Fibroblast of gingiva (primary cell): ENCODE measurements around the gene SURF1.
"Not testable (repeated sequence)": the region's sequence is repeated elsewhere in the genome, so short reads cannot be mapped to it uniquely, and the experiment has no call there.

Experiments
- DNase-seq: peaks from one replicate; pipeline ENCODE4 v3.0.0-alpha.2; 2011; ENCODE audit warnings: low read depth

Gene SURF1

DNA sequence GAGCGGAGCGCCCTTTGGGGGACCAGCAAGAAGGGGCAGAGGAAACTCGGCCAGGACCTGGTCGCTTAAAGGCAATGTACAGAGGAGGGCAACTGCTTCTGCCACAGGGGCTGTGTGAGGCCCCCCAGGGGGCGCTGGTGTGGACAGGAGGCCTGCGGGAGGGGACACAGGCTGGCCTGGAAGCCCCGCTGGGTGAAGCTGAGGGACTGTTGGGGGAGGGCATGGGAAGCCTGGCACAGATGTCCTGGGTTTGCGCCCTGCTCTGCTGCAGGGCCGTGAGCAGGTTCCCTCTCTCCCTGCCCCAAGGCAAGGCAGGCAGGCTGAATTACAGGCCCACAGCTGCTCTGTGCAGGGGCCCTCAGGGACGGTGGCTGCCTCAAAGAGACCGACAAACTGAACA is 13.7 kb downstream of the SURF1 start:
- no peak for DNase-seq

DNA sequence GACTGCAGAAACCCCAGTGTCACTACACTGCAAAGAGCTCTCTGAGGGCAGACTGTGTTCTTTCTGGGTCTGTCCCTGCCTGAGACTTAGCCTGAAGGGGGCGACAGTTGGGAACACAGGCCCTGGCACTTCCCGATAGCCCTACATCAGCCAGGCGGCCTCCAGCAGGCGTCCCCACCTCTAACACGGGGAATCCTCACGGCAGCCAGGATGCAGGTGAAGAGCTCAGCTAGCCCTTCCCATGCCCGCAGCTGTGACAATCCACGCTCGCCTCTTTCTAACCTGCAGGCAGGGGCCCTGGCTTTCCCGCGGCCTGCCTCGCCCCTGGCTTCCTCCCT is 14.2 kb downstream of the SURF1 start:
- DNase-seq, result no peak

DNA sequence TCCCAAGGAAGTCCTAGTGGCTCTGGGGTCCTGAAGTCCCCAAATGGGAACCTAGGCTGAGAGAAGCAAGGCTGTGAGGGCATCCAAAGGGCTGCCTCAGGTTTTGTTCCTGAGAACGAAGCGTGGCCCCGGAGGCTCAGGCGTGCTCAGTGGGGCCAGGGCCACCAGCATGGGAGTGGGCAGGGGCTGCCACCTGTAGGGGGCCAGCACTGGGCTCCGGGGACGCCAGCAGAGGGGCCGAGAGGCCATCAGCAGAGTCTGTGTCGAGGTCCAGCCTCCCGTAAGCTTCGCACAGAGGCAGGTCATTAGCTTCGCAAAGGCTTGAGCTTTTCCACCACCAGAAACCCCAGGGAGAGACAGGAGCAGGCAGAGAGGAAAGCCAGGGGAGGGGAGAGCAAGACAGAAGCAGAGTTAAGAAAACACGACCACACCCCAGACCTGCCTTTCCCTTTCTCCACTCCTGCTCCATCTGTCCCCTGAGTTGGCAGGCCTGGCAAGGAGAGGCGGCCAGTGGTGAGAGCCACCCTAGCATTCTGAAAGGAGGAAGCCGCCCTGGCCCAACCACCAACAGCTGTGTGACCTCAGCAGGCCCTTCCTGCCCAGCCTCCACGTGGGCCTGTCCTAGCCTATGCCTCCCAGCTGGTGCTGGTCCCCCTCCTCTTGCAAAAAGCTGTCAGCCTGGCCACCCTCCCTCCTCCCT is 14.8 kb downstream of the SURF1 start:
- DNase-seq, result no peak

DNA sequence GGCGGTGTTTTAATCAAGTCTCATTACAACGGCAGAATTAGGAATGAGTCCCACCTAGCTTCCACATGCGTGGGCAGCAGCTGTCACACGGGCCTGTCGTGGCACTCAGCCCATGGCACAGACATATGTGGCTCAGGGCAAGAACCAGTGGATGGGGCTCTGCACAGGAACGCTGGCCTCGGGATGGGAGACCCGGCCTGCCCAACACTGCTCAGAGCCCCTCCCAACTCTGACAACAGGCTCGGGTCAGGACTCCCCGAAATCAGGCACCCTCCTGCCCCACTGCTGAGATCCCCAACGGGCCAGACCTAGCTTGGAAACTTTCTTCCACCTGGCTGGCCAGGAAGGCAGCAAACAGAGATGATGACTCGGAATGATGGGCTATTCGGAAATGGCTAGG is 15.4 kb downstream of the SURF1 start:
- no peak for DNase-seq

DNA sequence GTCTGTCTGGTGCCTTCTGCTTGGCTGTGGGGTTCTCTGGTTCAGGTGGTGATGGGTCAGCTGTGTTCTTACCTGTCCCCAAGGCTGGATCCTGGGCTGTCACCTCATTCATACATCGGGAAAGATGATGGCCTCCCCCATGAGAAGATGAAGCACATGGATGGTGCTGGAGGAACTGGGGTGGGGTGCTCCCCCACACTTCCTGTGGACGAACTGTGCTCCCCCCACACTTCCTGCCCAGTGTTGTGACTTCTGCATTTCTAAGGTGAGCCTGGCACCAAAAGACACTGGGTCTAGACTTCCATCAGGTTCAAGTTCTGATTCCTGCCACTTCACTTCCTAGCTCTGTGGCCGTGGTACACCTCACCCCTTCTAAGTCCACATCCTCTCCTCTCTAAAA is 16.0 kb downstream of the SURF1 start:
- no peak for DNase-seq

DNA sequence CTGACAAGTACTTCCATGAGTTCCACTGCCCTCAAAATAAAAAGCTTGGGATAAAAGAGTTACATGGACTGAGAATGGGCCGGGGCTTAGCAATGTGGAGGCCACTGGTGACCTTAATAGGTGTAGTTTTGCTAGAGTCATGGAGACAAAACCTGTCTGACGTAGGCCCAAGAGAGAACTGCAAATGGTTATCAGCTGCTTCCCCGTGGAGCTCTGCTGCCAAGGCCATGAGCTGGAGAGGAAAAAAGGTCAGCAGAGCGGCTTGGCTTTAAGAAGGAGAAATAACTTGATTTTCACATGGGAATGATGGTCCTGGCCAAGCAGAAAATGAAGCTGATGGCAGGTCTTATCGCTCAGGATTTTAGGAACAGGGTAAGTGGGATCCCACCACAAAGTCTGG is 16.6 kb downstream of the SURF1 start:
- no peak for DNase-seq

DNA sequence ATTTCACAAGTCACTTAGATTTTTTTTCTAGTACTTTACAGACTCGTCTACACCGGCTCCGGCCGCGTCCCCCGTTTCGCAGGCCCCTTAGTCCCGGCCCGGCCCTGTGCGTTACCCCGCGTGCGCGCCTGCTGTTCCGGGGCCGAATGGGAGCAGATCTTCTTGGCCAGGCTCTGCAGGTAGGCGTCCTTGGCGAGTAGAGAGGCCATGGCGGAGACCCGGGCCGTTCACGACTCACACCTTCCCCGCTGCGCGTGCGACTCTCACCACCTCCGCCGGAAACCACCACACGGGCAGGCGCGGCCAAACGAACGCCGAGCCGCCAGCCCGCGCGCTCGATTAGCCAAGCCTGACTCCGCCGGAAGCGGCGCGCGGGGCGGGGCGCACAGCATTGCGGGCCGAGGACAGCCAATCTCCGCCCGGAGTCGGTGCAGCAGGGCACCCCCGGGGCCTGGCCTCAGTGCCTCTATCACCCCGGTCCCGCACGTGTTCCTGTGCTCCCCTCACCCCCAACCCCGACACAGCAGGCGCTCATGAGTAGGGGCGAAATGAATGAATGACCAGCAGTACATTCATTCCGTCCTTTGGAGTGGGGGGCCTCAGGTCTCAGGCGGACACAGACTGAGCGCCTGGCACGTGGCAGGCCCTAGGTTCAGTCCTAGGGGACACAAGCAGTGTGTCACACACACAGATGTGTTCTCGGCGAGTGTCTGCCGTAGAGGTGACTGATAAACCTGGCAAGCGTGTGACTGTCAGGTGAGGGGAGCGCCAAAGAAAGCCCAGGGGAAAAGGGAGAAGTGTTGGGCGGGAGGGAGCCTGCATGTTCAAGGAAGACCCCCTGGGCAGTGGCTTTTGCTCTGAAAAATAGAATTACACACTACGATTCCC is 20.1 kb downstream of the SURF1 start, which contains the start of gene SURF6:
TSS of gene SURF6 (minus strand) at position 265 of the 888 bp plus-strand sequence. CDS start at position 209, 56 bp downstream.
- peak; percentile 89 for DNase-seq

DNA sequence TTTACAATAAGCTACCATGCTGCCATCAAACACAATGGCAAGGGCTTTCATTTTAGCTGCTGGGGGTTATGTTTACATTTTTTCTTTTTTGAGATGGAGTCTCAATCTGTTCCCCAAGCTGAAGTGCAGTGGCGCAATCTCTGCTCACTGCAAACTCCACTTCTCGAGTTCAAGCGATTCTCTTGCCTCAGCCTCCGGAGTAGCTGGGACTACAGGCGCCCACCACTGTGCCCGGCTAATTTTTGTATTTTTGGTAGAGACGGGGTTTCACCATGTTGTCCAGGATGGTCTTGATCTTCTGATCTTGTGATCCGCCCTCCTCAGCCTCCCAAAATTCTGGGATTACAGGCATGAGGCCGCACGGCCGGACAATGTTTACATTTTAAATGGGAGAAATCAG is 21.4 kb downstream of the SURF1 start:
- not testable (repeated sequence) for DNase-seq

DNA sequence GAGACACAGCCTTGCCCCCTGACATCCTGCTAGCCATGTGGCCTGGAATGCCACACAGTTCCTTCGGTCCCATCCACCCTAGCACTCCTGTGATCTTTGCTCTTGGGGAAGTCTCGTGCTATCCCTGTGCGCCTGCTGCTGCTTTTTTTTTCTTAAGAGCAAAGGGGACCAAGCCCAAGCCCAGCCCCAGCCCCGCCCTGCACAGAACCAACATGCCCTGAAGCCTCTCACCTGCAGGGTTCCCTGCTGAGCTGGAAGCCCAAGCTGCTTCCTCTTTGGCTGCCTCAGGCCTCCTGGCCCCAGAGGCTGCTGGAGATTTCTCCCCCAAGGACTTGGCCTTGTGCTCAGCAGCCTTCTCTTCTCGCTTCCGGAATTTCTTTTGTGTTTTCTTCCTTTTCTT is 22.1 kb downstream of the SURF1 start:
- DNase-seq, result no peak

DNA sequence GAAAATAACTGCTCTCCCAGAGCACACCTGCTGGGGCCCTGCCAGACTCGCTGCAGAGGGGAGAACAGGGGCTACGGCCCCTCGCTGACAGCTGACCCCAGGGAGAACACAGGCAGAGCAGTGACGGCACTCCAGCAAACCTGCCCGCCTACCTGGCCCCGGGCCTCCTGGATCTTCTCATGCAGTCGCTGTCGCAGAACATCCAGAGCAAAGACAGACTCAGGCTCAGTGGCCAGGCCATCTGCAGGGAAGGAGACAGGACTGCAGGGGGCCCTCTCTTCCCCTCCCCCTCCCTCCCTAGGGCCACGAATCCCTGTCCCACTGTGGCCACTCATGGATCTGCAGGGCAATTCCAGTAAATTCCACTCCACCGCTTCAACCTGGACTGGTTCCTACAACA is 22.7 kb downstream of the SURF1 start:
- no peak for DNase-seq

DNA sequence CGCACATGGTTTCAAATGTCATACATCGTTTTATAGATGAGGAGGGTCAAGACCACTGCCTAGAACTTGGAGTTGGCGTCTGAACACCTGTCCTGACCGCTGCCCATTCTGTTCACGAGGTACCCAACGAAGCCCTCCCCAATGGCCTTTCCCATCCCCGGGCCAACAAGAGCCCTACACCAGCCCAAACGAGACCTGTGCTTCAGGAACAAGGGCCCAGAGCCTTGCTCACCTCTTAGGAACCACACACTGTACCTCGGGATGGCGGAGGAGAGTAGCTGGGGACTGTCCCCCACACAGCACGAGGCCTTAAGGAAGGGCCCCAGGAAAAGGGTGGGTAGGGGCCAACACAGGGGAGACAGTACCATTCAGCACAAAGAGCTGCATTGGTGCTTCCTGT is 23.3 kb downstream of the SURF1 start:
- DNase-seq, result no peak

DNA sequence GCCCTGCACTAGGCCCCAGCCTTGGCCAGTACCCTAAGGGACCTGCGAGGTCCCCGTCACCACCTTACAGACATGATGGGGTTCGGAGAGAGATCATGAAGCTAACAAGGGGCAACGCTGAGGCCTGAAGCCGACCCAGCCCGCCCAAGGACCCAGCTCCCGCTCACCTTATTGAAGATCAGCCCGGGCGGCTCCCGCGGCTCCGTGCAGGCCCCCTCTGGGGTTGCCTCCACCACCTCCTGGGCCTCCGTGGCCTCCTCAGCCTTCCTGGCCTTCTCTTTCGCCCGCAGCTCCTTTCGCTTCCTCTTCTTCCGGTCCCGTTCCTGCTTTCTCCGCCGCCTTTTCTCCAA is 23.9 kb downstream of the SURF1 start:
- no peak for DNase-seq

DNA sequence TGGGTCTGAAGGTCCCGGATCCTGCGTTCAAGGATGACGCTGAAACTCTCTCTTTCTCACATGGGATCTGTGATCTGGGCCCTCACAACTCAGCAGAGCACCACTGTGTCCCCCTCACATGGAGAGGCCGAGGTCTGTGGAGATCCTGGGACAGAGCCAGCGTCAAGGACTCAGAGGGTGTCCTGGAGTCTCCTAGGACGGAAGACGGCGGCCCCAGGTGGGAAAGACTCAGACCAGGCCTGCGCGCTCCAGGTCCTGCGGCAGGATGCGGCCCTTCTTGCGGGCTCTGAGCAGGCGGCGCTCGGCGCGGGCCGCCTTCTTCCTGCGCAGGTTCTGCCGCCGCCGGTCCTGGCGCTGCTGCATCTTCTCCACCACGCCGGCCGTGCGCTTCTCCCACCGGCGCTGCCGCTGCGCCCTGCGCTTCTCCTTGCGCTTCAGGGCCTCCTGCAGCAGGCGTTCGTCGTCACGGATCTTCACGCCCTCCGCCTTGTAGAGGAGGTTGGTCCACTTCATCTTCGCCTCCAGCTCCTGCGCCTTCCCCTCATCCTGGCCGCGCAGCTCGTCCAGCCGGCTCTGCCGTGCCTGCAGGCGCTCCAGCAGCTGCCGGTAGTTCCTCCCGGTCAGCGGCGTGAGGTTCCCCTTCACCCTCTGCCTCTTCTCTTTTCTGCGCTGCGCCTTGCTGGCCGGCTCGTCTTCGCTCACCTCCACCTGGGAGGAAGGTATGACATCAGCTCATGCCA is 24.5 kb downstream of the SURF1 start:
- no peak for DNase-seq

DNA sequence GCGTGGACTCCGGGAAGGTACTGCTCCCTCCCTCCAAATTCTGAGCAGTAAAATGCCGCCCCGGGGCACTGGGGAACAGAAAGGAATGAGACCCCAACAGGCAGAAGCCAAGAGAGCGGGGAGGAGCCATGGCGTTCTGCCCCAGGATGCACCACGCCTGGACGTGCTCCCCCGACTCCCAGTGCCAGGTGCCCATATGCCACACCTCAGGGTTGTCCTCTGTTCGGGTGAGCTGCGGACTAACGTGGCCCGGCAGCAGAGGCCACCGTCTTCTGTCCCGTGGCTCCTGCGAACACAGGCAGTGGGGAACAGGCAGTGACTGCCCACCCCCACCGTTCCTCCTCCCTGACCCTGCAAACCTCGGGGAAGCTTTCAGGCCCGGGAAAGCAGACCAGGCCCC is 25.1 kb downstream of the SURF1 start:
- no peak for DNase-seq

DNA sequence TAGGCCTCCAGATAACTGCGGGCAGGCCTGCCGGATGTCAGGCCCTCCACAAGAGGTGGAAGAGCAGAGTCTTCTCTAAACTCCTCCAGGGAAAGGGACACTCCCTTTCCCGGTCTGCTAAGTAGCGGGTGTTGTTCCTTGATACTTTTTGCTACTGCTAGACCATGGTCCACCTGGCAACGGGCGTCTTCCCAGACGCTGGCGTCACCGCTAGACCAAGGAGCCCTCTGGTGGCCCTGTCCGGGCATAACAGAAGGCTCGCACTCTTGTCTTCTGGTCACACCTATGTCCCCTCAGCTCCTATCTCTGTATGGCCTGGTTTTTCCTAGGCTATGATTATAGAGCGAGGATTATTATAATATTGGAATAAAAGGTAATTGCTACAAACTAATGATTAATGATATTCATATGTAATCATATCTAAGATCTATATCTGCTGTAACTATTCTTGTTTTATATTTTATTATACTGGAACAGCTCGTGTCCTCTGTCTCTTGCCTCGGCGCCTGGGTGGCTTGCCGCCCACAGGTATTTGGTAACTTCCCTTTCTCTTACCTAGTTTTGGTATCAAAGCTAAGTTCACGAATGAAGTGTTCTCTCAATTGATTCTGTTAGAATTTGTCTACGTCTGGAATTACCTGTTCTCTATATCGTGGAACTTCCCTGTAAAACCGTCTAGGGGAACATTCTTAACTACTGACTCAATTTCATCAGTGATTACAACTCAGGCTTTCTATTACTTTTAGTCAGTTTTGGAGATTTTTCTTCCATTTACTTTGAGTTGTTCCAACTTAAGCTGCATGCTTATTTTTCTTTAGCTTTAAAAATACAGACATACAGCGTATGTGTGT is 26.8 kb downstream of the SURF1 start:
- not testable (repeated sequence) for DNase-seq

DNA sequence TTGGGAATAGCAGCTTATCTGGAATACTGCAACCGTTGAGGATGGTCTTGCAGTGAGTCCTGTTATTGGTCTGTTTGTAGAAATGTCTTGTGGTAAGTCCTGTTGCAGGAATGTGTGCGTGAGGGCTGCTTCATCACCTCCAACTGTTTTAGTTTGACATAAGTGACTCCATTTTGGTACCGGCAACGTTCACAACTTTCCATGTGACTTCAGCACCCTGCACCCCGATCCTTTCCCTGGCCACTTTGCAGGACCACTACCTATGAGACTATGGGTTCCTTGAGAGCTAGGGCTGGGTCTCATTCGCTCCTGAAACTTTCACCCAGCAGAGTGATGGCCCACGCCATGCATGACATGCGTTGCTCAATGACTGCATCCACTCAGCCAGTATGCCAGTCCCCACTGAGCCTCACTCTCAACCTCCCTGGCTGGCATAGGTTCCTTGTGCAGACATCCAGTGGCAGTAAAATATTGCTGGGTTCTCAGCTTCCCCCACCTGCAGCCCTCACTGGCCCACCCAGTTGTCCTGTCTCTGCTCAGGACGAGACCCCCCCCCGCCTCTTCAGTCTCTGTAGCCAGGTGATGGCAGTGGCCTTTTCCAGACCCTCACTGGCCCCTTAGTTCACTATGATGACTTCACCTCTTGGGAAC is 28.3 kb downstream of the SURF1 start:
- no peak for DNase-seq

DNA sequence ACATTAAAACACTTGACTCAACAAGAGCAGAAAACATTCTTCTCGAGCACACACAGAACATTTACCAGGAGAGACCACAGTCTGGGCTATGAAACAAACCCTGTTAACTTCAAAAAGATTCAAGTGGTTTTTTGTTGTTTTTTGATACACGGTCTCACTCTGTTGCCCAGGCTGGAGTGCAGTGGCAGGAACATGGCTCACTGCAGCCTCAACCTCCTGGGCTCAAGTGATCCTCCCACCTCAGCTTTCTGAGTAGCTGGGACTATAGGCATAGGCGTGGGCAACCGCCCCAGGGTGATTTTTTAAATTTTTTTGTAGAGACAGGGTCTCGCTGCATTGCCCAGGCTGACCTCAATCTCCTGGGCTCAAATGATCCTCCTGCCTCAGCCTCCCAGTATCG is 29.3 kb downstream of the SURF1 start:
- not testable (repeated sequence) for DNase-seq

DNA sequence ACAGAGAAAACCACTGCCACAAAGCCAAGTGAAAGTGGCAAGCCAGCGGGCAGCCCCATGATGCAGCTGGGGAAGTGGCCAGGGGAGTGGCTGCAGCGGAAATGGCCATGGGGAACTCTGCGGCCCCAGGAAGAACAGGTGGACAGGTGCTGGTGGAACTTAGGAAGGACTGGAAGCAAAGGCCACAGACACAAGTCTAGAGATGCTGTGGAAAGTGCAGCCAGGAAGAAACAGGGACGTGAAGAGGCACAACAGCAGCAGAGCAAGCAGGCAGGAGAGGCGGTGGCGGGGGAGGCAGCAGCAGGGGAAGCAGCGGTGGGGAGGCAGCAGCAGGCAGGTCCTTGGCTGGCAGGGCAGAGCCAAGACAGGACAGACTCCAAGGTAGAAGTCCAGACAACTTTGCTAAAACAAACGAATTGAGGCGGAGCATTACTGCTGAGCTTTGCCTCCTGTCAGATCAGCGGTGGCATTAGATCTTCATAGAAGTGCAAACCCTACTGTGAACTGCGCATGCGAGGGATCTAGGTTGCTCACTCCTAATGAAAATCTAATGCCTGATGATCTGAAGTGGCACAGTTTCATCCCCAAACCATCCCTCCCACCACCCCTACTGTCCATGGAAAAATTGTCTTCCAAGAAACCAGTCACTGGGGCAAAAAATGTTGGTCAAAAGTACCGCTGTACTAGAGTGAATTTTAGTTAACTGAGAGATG is 32.1 kb downstream of the SURF1 start:
- no peak for DNase-seq

DNA sequence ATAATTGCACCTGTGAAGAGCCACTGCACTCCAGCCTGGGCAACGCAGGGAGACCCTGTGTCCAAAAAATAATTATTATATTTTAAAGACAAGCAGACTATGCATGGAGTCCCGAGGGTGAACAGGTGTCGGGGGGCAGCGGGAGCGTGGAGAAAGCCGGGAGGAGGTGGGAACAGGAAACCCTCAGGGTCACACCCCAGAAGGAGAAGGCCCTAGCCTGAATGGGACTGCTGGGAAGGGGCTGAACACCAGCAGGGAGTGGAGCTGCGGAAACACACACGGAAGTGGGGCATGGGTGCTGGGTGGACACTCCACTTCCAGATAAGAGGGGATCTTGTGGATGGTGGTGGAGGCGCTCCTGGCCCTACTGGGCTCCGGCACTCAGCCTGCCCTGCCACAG is 33.1 kb downstream of the SURF1 start:
- DNase-seq, result no peak

DNA sequence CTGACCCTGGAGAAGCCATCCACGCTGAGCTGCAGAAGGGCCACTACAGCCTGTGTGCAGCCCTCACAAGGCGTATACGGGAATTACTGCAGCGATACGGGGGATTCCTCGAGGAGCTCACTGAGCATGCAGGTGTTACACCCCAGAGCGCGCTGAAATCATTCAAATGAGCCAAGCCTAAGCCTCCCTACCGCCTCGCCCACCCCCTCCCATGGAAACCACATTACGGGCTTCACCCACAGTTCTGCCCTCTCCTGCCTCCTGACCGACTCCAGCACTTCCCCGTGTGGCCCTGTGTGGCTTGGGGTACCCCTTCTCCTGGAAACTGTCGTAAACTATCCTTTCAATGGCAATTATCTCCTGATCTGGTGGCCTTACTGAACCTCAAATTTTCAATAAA is 33.6 kb downstream of the SURF1 start:
- DNase-seq, result no peak

DNA sequence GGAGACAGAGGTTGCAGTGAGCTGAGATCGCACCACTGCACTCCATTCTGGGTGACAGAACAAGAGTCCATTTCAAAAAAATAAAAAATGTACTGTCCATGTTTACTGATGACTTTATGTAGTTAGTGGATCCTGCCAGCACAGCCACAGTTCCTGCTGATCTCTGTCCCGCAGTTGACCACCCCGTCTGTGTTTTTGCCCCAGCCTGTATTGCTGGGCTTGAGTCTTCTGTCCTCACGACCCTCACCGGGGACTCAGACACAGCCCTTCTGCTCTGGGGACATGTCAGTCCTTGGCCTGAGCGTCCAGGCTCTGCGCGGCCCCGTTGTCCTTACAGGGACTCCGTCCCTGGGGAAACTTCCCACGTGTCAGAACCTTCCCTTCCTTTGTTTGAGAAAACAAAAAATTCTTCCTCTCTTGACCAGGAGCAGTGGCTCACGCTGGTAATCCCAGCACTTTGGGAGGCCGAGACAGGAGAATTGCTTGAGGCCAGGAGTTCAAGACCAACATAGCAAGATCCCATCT is 34.8 kb downstream of the SURF1 start:
- DNase-seq, result no peak
